GM23338 (cell line): ENCODE results near the gene INPP5A. TPM values are rescaled to one million over a fixed set of nuclear protein-coding genes. Genes with fewer than 3 reads are reported as not detected.

Source experiments
- ATAC-seq: fragments of 200-7000 bp; cut with Tn5 transposase; 3 replicates; pipeline ENCODE4 v1.9.1; 2020
- DNase-seq: peaks from one replicate; pipeline ENCODE4 v3.0.0-alpha.2; 2015; ENCODE audit warnings: low spot score
- H2AFZ ChIP-seq: fragments of 200-600 bp; sonication (generic); 2 replicates; pipeline ENCODE4 v1.8.0; 2016; ENCODE audit warnings: antibody characterized with exemption, mild to moderate bottlenecking, moderate library complexity
- H3F3A ChIP-seq: fragments of 200-600 bp; sonication (generic); replicated peaks from 2 replicates; pipeline ENCODE4 v1.8.0; 2017; ENCODE audit warnings: antibody characterized with exemption, mixed run types, low read depth
- H3K27ac ChIP-seq: fragments of 200-600 bp; sonication (generic); 2 replicates; pipeline ENCODE4 v1.6.1; 2016; ENCODE audit warnings: low read depth
- H3K27me3 ChIP-seq: fragments of 200-600 bp; sonication (generic); 2 replicates; pipeline ENCODE4 v1.8.0; 2016; ENCODE audit warnings: mild to moderate bottlenecking, mixed run types, moderate library complexity; ENCODE audit not compliant: insufficient read depth
- H3K36me3 ChIP-seq: fragments of 200-600 bp; sonication (generic); 2 replicates; pipeline ENCODE4 v1.8.0; 2016; ENCODE audit warnings: mild to moderate bottlenecking; ENCODE audit not compliant: insufficient read depth
- H3K4me1 ChIP-seq: fragments of 200-600 bp; sonication (generic); 2 replicates; pipeline ENCODE4 v1.8.0; 2016; ENCODE audit warnings: mild to moderate bottlenecking, moderate library complexity; ENCODE audit not compliant: insufficient read depth
- H3K4me2 ChIP-seq: fragments of 200-600 bp; sonication (generic); 2 replicates; pipeline ENCODE4 v1.7.1; 2017; ENCODE audit warnings: mixed run types
- H3K4me3 ChIP-seq: fragments of 200-600 bp; sonication (generic); 2 replicates; pipeline ENCODE4 v1.6.1; 2016; ENCODE audit warnings: mixed run types
- H3K79me2 ChIP-seq: fragments of 200-600 bp; sonication (generic); replicated peaks from 2 replicates; pipeline ENCODE4 v1.8.0; 2017; ENCODE audit warnings: mild to moderate bottlenecking; ENCODE audit not compliant: insufficient read depth
- H3K9me2 ChIP-seq: fragments of 200-600 bp; sonication (generic); 2 replicates; pipeline ENCODE4 v1.8.0; 2017; ENCODE audit not compliant: insufficient read depth
- H4K20me1 ChIP-seq: fragments of 200-600 bp; sonication (generic); replicated peaks from 2 replicates; pipeline ENCODE4 v1.8.0; 2017; ENCODE audit warnings: mild to moderate bottlenecking; ENCODE audit not compliant: insufficient read depth
- H3K27ac Mint-ChIP-seq: 2 replicates; pipeline ENCODE4 v1.8.0; 2020; ENCODE audit warnings: inconsistent platforms, mild to moderate bottlenecking, moderate library complexity, mixed read lengths
- H3K27me3 Mint-ChIP-seq: 3 replicates; pipeline ENCODE4 v1.8.0; 2022; ENCODE audit warnings: low read depth, mild to moderate bottlenecking, moderate library complexity, mixed read lengths, inconsistent platforms; ENCODE audit not compliant: insufficient read depth, poor library complexity
- H3K36me3 Mint-ChIP-seq: 3 replicates; pipeline ENCODE4 v1.8.0; 2021; ENCODE audit warnings: low read depth, mild to moderate bottlenecking, inconsistent platforms, moderate library complexity, mixed read lengths
- H3K4me1 Mint-ChIP-seq: 3 replicates; pipeline ENCODE4 v1.8.0; 2020; ENCODE audit warnings: mild to moderate bottlenecking, inconsistent platforms, mixed read lengths
- H3K4me3 Mint-ChIP-seq: 3 replicates; pipeline ENCODE4 v1.8.0; 2021; ENCODE audit warnings: moderate library complexity, mild to moderate bottlenecking, inconsistent platforms, mixed read lengths
- H3K9me3 Mint-ChIP-seq: 3 replicates; pipeline ENCODE4 v1.8.0; 2020; ENCODE audit warnings: moderate library complexity, mild to moderate bottlenecking, inconsistent platforms, mixed read lengths
- CREB1 ChIP-seq: fragments of 250-450 bp; sonication (Bioruptor Pico); IDR thresholded peaks from 2 replicates; pipeline ENCODE4 v1.5.0; 2020; ENCODE audit warnings: low read depth, mild to moderate bottlenecking, moderate library complexity
- EZH2 ChIP-seq: fragments of 200-600 bp; sonication (generic); IDR thresholded peaks from one replicate; pipeline ENCODE4 v1.8.0; 2017; ENCODE audit warnings: antibody characterized with exemption, mild to moderate bottlenecking, low read depth; ENCODE audit not compliant: unreplicated experiment
- EZH2phosphoT487 ChIP-seq: fragments of 200-600 bp; sonication (generic); IDR thresholded peaks from one replicate; pipeline ENCODE4 v1.8.1; 2018; ENCODE audit warnings: antibody characterized with exemption; ENCODE audit not compliant: unreplicated experiment
- JUNB ChIP-seq: IDR thresholded peaks from one replicate; pipeline ENCODE4 v1.6.1; 2016; ENCODE audit warnings: antibody characterized with exemption; ENCODE audit not compliant: unreplicated experiment
- NANOG ChIP-seq: IDR thresholded peaks from 2 replicates; pipeline ENCODE4 v1.6.1; 2016; ENCODE audit warnings: antibody characterized with exemption, borderline replicate concordance
- POLR2AphosphoS5 ChIP-seq: IDR thresholded peaks from 2 replicates; pipeline ENCODE4 v1.6.1; 2016; ENCODE audit warnings: antibody characterized with exemption, low read depth
- STAT1 ChIP-seq: IDR thresholded peaks from one replicate; pipeline ENCODE4 v1.6.1; 2016; ENCODE audit warnings: antibody characterized with exemption; ENCODE audit not compliant: unreplicated experiment
- ZNF114 ChIP-seq: fragments of 250-450 bp; sonication (Bioruptor Pico); IDR thresholded peaks from 2 replicates; pipeline ENCODE4 v1.5.0; 2020; ENCODE audit warnings: mild to moderate bottlenecking, moderate library complexity
- ZNF331 ChIP-seq: fragments of 250-450 bp; sonication (Bioruptor Pico); IDR thresholded peaks from 2 replicates; pipeline ENCODE4 v1.5.0; 2020; ENCODE audit warnings: low read depth, mild to moderate bottlenecking, moderate library complexity
- polyA plus RNA-seq: library from polyadenylated mRNA; unstranded; fragments of >200 nt; fragmentation: Nextera tagmentation; extraction: Ambion mirVana; gene quantifications from 2 replicates; pipeline ENCODE4 v1.2.1, GENCODE V29; 2016
- total RNA-seq: library from RNA; depleted of rRNA; stranded (reverse); fragments of >200 nt; shearing (Covaris generic); gene quantifications from 2 replicates; pipeline ENCODE4 v1.2.3, GENCODE V29; 2014
- TF ChIP-seq, protein P1 (sequence below): IDR thresholded peaks from 2 replicates; pipeline ENCODE4 v1.6.1; 2016; ENCODE audit warnings: antibody characterized with exemption
- TF ChIP-seq, protein P2 (sequence below): fragments of 250-450 bp; sonication (Bioruptor Pico); IDR thresholded peaks from 2 replicates; pipeline ENCODE4 v1.5.0; 2020; ENCODE audit warnings: mild to moderate bottlenecking, moderate library complexity
- TF ChIP-seq, protein P3 (sequence below): IDR thresholded peaks from one replicate; pipeline ENCODE4 v1.6.1; 2018; ENCODE audit warnings: antibody characterized with exemption; ENCODE audit not compliant: unreplicated experiment
- TF ChIP-seq, protein P4 (sequence below), 2 experiments: fragments of 200-600 bp in 1 of 2; sonication (generic) in 1 of 2; conservative IDR thresholded peaks; 2 replicates each; pipeline versions ENCODE4 v1.5.1 to v1.6.1; 2016 to 2017; ENCODE audit warnings: antibody characterized with exemption in 2 of 2, low read depth in 2 of 2, mild to moderate bottlenecking in 2 of 2, moderate library complexity in 1 of 2

The INPP5A gene
- total and polyA plus RNA-seq, 2 experiments from 2014 or later, result 5.9 to 40.6 TPM

DNA sequence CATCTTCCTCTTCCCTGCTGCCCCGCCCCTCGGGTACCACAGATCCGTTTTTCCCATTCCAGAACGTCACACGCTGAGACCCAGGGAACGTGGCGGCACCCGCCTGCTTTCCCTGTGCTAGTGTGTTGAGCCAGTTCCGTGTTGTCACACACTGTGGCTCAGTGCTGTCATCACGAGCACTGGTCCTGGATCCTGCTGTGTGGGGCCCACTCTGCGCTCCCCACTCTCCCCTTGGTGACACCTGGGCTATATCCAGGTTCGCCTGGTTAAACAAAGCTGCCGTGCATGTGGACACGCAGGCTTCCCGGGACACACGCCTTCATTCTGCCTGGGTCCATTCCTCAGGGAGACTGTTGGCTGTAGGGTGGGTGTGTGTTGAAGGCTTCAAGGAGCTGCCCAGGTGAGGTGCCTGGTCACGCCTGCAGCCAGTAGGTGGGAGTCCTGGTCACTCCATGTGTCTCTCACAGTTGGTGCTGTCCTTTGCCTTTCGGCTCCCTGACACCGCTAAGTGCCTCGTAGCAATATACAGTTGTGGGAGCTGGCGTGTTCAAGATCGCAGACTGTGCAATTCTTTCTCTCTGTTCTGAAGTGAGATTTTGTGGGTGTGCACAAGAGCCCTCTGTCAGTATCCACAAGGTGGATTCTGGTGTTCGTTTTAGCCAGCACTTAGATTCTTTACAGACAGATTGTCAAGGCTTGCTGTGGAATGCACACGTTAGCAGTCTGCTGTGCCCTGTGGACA is 88.6 kb downstream of the INPP5A start:
- H3K9me2 ChIP-seq, result no peaks in the 10 kb centered on the region
- Mint-ChIP-seq H3K9me3 (peaks cover 6% of the 10 kb centered on the region; the same call in 2 of the 3 replicates), H3K27ac (no peak overlapping the region), H3K4me1 (peaks cover 22% of the 10 kb centered on the region), H3K4me3 (no peak overlapping the region), H3K27me3 (peaks cover 6% of the 10 kb centered on the region), H3K36me3 (peaks cover 4% of the 10 kb centered on the region; the same call in 2 of the 3 replicates)
- TF ChIP-seq NANOG, result no peak
- TF ChIP-seq, protein P1, sequence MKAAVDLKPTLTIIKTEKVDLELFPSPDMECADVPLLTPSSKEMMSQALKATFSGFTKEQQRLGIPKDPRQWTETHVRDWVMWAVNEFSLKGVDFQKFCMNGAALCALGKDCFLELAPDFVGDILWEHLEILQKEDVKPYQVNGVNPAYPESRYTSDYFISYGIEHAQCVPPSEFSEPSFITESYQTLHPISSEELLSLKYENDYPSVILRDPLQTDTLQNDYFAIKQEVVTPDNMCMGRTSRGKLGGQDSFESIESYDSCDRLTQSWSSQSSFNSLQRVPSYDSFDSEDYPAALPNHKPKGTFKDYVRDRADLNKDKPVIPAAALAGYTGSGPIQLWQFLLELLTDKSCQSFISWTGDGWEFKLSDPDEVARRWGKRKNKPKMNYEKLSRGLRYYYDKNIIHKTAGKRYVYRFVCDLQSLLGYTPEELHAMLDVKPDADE, result no peak
- TF ChIP-seq POLR2AphosphoS5, result no peak
- no peak for TF ChIP-seq EZH2
- TF ChIP-seq, protein P2, sequence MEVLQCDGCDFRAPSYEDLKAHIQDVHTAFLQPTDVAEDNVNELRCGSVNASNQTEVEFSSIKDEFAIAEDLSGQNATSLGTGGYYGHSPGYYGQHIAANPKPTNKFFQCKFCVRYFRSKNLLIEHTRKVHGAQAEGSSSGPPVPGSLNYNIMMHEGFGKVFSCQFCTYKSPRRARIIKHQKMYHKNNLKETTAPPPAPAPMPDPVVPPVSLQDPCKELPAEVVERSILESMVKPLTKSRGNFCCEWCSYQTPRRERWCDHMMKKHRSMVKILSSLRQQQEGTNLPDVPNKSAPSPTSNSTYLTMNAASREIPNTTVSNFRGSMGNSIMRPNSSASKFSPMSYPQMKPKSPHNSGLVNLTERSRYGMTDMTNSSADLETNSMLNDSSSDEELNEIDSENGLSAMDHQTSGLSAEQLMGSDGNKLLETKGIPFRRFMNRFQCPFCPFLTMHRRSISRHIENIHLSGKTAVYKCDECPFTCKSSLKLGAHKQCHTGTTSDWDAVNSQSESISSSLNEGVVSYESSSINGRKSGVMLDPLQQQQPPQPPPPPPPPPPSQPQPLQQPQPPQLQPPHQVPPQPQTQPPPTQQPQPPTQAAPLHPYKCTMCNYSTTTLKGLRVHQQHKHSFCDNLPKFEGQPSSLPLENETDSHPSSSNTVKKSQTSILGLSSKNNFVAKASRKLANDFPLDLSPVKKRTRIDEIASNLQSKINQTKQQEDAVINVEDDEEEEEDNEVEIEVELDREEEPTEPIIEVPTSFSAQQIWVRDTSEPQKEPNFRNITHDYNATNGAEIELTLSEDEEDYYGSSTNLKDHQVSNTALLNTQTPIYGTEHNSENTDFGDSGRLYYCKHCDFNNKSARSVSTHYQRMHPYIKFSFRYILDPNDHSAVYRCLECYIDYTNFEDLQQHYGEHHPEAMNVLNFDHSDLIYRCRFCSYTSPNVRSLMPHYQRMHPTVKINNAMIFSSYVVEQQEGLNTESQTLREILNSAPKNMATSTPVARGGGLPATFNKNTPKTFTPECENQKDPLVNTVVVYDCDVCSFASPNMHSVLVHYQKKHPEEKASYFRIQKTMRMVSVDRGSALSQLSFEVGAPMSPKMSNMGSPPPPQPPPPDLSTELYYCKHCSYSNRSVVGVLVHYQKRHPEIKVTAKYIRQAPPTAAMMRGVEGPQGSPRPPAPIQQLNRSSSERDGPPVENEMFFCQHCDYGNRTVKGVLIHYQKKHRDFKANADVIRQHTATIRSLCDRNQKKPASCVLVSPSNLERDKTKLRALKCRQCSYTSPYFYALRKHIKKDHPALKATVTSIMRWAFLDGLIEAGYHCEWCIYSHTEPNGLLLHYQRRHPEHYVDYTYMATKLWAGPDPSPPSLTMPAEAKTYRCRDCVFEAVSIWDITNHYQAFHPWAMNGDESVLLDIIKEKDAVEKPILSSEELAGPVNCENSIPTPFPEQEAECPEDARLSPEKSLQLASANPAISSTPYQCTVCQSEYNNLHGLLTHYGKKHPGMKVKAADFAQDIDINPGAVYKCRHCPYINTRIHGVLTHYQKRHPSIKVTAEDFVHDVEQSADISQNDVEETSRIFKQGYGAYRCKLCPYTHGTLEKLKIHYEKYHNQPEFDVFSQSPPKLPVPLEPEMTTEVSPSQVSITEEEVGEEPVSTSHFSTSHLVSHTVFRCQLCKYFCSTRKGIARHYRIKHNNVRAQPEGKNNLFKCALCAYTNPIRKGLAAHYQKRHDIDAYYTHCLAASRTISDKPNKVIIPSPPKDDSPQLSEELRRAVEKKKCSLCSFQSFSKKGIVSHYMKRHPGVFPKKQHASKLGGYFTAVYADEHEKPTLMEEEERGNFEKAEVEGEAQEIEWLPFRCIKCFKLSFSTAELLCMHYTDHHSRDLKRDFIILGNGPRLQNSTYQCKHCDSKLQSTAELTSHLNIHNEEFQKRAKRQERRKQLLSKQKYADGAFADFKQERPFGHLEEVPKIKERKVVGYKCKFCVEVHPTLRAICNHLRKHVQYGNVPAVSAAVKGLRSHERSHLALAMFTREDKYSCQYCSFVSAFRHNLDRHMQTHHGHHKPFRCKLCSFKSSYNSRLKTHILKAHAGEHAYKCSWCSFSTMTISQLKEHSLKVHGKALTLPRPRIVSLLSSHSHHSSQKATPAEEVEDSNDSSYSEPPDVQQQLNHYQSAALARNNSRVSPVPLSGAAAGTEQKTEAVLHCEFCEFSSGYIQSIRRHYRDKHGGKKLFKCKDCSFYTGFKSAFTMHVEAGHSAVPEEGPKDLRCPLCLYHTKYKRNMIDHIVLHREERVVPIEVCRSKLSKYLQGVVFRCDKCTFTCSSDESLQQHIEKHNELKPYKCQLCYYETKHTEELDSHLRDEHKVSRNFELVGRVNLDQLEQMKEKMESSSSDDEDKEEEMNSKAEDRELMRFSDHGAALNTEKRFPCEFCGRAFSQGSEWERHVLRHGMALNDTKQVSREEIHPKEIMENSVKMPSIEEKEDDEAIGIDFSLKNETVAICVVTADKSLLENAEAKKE, result no peak
- TF ChIP-seq, protein P3, sequence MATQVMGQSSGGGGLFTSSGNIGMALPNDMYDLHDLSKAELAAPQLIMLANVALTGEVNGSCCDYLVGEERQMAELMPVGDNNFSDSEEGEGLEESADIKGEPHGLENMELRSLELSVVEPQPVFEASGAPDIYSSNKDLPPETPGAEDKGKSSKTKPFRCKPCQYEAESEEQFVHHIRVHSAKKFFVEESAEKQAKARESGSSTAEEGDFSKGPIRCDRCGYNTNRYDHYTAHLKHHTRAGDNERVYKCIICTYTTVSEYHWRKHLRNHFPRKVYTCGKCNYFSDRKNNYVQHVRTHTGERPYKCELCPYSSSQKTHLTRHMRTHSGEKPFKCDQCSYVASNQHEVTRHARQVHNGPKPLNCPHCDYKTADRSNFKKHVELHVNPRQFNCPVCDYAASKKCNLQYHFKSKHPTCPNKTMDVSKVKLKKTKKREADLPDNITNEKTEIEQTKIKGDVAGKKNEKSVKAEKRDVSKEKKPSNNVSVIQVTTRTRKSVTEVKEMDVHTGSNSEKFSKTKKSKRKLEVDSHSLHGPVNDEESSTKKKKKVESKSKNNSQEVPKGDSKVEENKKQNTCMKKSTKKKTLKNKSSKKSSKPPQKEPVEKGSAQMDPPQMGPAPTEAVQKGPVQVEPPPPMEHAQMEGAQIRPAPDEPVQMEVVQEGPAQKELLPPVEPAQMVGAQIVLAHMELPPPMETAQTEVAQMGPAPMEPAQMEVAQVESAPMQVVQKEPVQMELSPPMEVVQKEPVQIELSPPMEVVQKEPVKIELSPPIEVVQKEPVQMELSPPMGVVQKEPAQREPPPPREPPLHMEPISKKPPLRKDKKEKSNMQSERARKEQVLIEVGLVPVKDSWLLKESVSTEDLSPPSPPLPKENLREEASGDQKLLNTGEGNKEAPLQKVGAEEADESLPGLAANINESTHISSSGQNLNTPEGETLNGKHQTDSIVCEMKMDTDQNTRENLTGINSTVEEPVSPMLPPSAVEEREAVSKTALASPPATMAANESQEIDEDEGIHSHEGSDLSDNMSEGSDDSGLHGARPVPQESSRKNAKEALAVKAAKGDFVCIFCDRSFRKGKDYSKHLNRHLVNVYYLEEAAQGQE, result no peak
- TF ChIP-seq ZNF331 (CRISPR knock-in tag), result no peak
- TF ChIP-seq EZH2phosphoT487, result no peak
- no peak for TF ChIP-seq STAT1
- TF ChIP-seq ZNF114 (CRISPR knock-in tag), result no peak
- TF ChIP-seq, protein P4, sequence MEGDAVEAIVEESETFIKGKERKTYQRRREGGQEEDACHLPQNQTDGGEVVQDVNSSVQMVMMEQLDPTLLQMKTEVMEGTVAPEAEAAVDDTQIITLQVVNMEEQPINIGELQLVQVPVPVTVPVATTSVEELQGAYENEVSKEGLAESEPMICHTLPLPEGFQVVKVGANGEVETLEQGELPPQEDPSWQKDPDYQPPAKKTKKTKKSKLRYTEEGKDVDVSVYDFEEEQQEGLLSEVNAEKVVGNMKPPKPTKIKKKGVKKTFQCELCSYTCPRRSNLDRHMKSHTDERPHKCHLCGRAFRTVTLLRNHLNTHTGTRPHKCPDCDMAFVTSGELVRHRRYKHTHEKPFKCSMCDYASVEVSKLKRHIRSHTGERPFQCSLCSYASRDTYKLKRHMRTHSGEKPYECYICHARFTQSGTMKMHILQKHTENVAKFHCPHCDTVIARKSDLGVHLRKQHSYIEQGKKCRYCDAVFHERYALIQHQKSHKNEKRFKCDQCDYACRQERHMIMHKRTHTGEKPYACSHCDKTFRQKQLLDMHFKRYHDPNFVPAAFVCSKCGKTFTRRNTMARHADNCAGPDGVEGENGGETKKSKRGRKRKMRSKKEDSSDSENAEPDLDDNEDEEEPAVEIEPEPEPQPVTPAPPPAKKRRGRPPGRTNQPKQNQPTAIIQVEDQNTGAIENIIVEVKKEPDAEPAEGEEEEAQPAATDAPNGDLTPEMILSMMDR (conservative IDR thresholded peaks at IDR 0.05; ENCODE audit: low read depth in 2 of 2), result no peak
- no peak for TF ChIP-seq JUNB
- TF ChIP-seq CREB1 (CRISPR knock-in tag), result no peak
- H3K27me3 ChIP-seq, result no peaks in the 10 kb centered on the region
- peaks cover 4% of the 10 kb centered on the region; the same call in 1 of the 2 replicates for H3K4me1 ChIP-seq
- DNase-seq (no peak), ATAC-seq (no peak)
- 0 out of 2 replicates have a peak, but pooled peaks cover 2% of the 10 kb centered on the region for H3K79me2 ChIP-seq
- H3K36me3 ChIP-seq, result no peaks in the 10 kb centered on the region
- no peak overlapping the region for H3K4me2 ChIP-seq
- H4K20me1 ChIP-seq, result no peaks in the 10 kb centered on the region
- no peak overlapping the region for H2AFZ ChIP-seq
- no peaks in the 10 kb centered on the region for H3F3A ChIP-seq
- no peak overlapping the region for H3K4me3 ChIP-seq
- no peak overlapping the region for H3K27ac ChIP-seq
